ENCODE data around the gene CSPG5. TPM values are rescaled to one million over a fixed set of nuclear protein-coding genes. Genes with fewer than 3 reads are reported as not detected.

The CSPG5 gene
- total and polyA plus RNA-seq, 2 donors (not counting 1 experiment from before 2014, with no cell fraction given), result 0.04 to 0.99 TPM

DNA sequence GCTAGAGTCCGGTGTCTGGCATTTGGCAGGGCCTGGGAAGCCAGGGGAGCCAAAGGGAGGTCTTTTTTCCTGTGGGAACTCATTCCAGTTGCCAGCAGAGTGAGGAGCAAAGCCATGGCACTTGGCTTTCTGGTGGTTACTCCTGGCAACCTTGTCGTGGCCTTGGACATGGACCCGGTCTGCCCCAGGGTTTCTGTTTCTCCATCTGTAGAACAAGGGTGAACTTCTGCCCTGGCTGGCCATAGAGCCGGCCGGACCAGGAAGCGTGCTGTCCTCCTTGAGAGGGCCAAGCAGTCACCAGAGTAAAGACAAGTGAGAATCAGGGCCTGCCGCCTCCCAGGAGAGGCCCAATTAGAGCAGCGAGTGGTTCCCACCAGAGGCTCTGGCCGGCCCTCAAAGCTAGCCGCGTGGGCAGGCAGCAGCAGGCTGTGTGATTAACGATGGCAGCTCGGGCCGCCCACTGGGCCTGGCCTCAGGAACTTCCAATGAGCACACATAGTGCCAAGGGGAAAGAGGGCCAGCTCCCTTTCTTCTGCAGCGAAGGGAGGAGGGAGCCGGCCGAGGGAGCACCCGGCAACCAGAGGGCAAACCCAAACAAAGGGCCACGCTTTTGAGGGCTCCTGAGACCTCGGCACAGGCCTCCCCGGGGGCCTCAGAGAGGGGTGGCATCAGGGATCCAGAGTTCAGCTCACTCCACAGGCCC is 36.0 kb downstream of the CSPG5 start:
- no peak overlapping the region for H3K4me2 ChIP-seq (replicated peaks; ENCODE audit: low read depth, low read length, poor library complexity, severe bottlenecking)

More for the DNA sequence above, 36.0 kb downstream of the CSPG5 start:
- Histone ChIP-seq H2AFZ (ENCODE audit: insufficient read depth, low read depth, low read length, poor library complexity, severe bottlenecking) (no peak overlapping the region), H3K27ac (ENCODE audit: low read length in 2 of 2) (no peak overlapping the region), H3K4me3 (ENCODE audit: control extremely low read depth in 1 of 5, extremely low read depth in 1 of 5, insufficient read depth in 1 of 5, low read depth in 2 of 5, low read length in 4 of 5) (no peak overlapping the region), H3K4me1 (ENCODE audit: control insufficient read depth in 2 of 2, insufficient read depth in 2 of 2, low read length in 2 of 2) (no peaks in the 10 kb centered on the region), H4K20me1 (ENCODE audit: control insufficient read depth, insufficient read depth, low read length, poor library complexity, severe bottlenecking) (no peaks in the 10 kb centered on the region), H3K79me2 (ENCODE audit: control insufficient read depth, insufficient read depth, low read length) (no peaks in the 10 kb centered on the region), H3K36me3 (replicated peaks in 1 of 2; ENCODE audit: control extremely low read depth in 1 of 2, control insufficient read depth in 1 of 2, extremely low read depth in 1 of 2, insufficient read depth in 2 of 2, low read length in 1 of 2) (no peaks in the 10 kb centered on the region), H3K9me3 (ENCODE audit: control extremely low read depth in 1 of 3, control insufficient read depth in 2 of 3, insufficient read depth in 1 of 3, low read length in 2 of 3) (no peaks in the 10 kb centered on the region), H3K9ac (ENCODE audit: low read length) (no peak overlapping the region), H3K27me3 (replicated peaks in 1 of 4; ENCODE audit: control extremely low read depth in 1 of 4, control insufficient read depth in 3 of 4, insufficient read depth in 4 of 4, low read length in 3 of 4) (no peaks in the 10 kb centered on the region)
- Mint-ChIP-seq H3K4me1 (no peaks in the 10 kb centered on the region), H3K4me3 (no peak overlapping the region), H3K27me3 (peaks cover 12% of the 10 kb centered on the region), H3K27ac (no peak overlapping the region), H3K9me3 (ENCODE audit: insufficient read depth) (no peaks in the 10 kb centered on the region)
- 91% methylated on average over 21 of the region's 21 CpGs for WGBS (ENCODE audit: insufficient coverage)
- TF ChIP-seq EZH2 (IDR thresholded peaks at IDR 0.05; ENCODE audit: borderline replicate concordance, insufficient read depth, low read depth, low read length, poor library complexity, severe bottlenecking) (no peak), CTCF (IDR thresholded peaks at IDR 0.05) (no peak)
- intact Hi-C loops (cut with micrococcal nuclease), result no loop called here
- CTCF ChIA-PET, result no interaction called here
- POLR2A ChIA-PET, result no interaction called here
- ATAC-seq (ENCODE audit: low read depth) (no peak), DNase-seq (no peak)
